ENCODE measurements around the gene TOX3. TPM values are rescaled to one million over a fixed set of nuclear protein-coding genes. Genes with fewer than 3 reads are reported as not detected.

Gene TOX3
- total and polyA plus RNA-seq, 2 of the 8 experiments (the other 6 are each of a cell fraction or from before 2014, with no cell fraction given), result 16.7 to 31.2 TPM

DNA sequence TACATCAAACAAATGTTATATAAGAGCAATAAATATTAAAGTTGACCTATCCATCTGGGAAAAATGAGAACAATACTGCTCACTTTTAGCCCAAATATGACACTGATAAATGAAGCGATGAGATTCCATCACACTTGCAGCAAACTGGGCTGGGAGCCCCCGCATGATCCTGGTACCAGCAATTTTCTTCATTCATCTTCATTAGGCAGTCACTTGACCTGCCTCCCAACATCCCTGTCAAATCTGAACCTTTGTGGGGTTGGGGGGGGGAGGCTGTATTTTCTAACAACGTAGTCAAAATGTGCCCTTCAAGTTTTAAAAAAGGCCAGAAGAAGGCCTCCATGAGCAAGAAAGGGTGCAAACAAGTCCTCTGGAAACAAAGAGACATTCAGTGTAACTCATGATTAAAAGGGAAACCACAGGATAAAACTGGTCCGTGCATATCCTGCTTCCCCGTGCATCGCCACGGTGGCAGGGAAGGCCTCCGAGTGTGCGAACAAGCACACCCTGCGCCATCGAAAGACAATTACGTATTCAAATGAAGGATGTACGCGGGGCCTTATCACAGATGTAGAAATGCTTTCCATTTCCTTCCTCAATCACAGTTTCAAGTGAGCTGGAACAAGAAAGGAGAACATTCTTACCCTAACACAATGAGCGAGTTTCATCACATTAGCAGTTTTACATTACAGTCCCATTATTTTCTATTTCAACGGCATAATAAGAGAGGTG is 48.4 kb downstream of the TOX3 start:
- Histone ChIP-seq H4K91ac (replicated peaks; ENCODE audit: insufficient read length, low read length) (no peak overlapping the region), H2BK120ac (replicated peaks; ENCODE audit: low read depth, low read length) (no peak overlapping the region), H3K56ac (replicated peaks; ENCODE audit: insufficient read length, low read depth, low read length) (no peak overlapping the region), H2BK12ac (ENCODE audit: low read depth, low read length) (no peak overlapping the region), H3K4me3 (ENCODE audit: extremely low read depth in 1 of 4, insufficient read depth in 2 of 4, low read depth in 3 of 4, low read length in 4 of 4) (peak overlapping the region in 1 of 4 experiments; percentile 9; a peak in 1 of 8 replicates), H3K9me3 (ENCODE audit: insufficient read depth in 2 of 2, low read depth in 1 of 2, low read length in 1 of 2) (no peaks in the 10 kb centered on the region), H3K4me1 (replicated peaks in 1 of 4; ENCODE audit: control insufficient read depth in 3 of 4, insufficient read depth in 4 of 4, low read length in 3 of 4) (peaks cover 2 to 19% (median 10%) of the 10 kb centered on the region in 4 experiments; a peak in 5 of 7 replicates), H3K79me1 (ENCODE audit: low read depth, low read length) (peaks cover 7% of the 10 kb centered on the region), H2BK15ac (ENCODE audit: low read length) (no peak overlapping the region), H3K4me2 (ENCODE audit: insufficient read depth in 1 of 2, low read depth in 2 of 2, low read length in 2 of 2) (peak overlapping the region; percentile 5 to 45; a peak in 3 of 4 replicates), H3K36me3 (ENCODE audit: control insufficient read depth in 2 of 4, insufficient read depth in 4 of 4, low read length in 3 of 4) (no peaks in the 10 kb centered on the region), H3K27me3 (replicated peaks in 1 of 4; ENCODE audit: control insufficient read depth in 3 of 4, extremely low read depth in 1 of 4, insufficient read depth in 3 of 4, low read length in 3 of 4) (no peaks in the 10 kb centered on the region), H2AK5ac (ENCODE audit: low read depth, low read length) (no peak overlapping the region), H3K27ac (ENCODE audit: low read depth, low read length) (0 out of 2 replicates have a peak overlapping the region, but pooled peaks have one; percentile 56), H3K79me2 (ENCODE audit: control insufficient read depth in 1 of 2, insufficient read depth in 2 of 2, low read length in 2 of 2) (peaks cover 0 to 89% of the 10 kb centered on the region in 2 experiments; a peak in 3 of 4 replicates), H2AFZ (ENCODE audit: low read length) (no peak overlapping the region), H3K14ac (ENCODE audit: insufficient read length) (no peak overlapping the region), H3K18ac (ENCODE audit: extremely low read depth, low read length) (no peak overlapping the region), H3K9ac (replicated peaks in 1 of 4; ENCODE audit: extremely low read depth in 1 of 4, low read depth in 3 of 4, low read length in 3 of 4) (no peak overlapping the region; a peak in 2 of 7 replicates), H3K23ac (ENCODE audit: insufficient read length) (no peak overlapping the region), H4K5ac (ENCODE audit: insufficient read length, low read depth, low read length) (no peak overlapping the region), H4K20me1 (replicated peaks in 1 of 2; ENCODE audit: control insufficient read depth in 1 of 2, insufficient read depth in 2 of 2, low read length in 2 of 2) (peaks cover 0 to 6% of the 10 kb centered on the region in 2 experiments), H3K23me2 (ENCODE audit: low read depth, low read length) (no peaks in the 10 kb centered on the region), H2BK20ac (ENCODE audit: low read length) (no peak overlapping the region), H2BK5ac (ENCODE audit: low read depth, low read length) (no peak overlapping the region), H3K4ac (replicated peaks; ENCODE audit: insufficient read length, low read depth, low read length) (no peak overlapping the region), H4K8ac (ENCODE audit: extremely low read depth, insufficient read depth, low read length) (no peak overlapping the region)
- CTCF ChIA-PET (ENCODE audit: partially characterized antibody), result no interaction called here
- whole genome bisulfite sequencing, 2 experiments (ENCODE audit: extremely low coverage in 1 of 2, insufficient coverage in 1 of 2, insufficient read length in 1 of 2, insufficient replicate concordance in 2 of 2, low coverage in 1 of 2, low lambda C conversion rate in 2 of 2, missing lambda C conversion rate in 1 of 2), result 57% methylated on average over 16 of the region's 16 CpGs; no CpG with 5 or more reads in 1 of the 2 experiments
- POLR2A ChIA-PET (ENCODE audit: partially characterized antibody), result no interaction called here
- DNase-seq (ENCODE audit: low read depth in 1 of 2, low spot score in 2 of 2), result no peak
- FAIRE-seq, result peak; percentile 28

All from H1 (cell line).